LHCN-M2 (cell line): ENCODE results near the gene SLC6A16. TPM values are rescaled to one million over a fixed set of nuclear protein-coding genes. Genes with fewer than 3 reads are reported as not detected.
"Not testable (repeated sequence)": the region's sequence is repeated elsewhere in the genome, so short reads cannot be mapped to it uniquely, and the experiment has no call there.

ENCODE experiments used
- DNase-seq: peaks from one replicate; pipeline ENCODE4 v3.0.0-alpha.2; 2012; ENCODE audit warnings: low read depth
- total RNA-seq: library from RNA; depleted of rRNA; stranded (reverse); fragments of >200 nt; gene quantifications from 2 replicates; pipeline ENCODE4 v1.2.3, GENCODE V29; 2014

Gene SLC6A16
- total RNA-seq, 1 experiment from 2014 or later, result 0.11 TPM

DNA sequence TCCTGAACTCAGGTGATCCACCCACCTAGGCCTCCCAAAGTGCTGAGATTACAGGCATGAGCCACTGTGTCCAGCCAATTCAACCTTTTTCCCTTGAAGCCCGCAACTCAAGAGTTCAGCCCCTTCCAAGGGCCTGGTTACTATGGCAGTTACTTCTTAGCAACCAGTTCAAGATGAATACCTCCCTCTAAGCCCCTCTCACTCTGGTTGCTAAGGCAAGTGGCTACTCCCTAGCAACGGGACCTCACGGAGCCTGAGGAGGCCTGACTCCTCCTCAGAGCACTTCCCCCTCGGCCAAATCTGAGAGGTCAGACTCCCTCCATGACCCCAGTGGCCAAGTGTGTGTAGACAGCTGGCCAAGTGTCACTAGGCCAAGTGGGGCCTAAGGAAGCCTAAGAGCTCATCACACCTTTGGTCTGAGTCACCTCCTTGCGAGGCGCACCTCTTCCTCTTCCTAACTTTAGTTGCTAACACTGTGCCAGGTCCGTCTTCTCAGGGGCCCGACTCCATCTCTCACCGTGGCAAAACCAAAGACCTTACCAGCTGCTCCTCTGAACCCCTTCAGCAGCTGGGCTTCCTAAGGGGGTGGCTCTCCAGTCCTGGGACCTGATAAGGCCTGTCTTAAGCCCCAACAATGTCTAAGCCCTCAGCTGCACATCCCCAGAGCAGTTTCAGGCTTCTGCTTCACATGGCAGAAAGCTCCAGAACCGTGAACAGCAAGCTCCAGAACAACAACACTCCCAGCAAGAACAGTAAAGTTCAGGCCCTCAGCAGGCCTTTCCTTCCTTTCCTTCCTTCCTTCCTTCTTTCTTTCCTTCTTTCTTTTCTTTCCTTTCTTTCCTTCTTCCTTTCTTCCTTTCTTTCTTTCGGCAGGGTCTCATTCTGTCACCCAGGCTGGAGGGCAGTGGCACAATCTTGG is 19.8 kb upstream of the SLC6A16 start:
- DNase-seq, result no peak

DNA sequence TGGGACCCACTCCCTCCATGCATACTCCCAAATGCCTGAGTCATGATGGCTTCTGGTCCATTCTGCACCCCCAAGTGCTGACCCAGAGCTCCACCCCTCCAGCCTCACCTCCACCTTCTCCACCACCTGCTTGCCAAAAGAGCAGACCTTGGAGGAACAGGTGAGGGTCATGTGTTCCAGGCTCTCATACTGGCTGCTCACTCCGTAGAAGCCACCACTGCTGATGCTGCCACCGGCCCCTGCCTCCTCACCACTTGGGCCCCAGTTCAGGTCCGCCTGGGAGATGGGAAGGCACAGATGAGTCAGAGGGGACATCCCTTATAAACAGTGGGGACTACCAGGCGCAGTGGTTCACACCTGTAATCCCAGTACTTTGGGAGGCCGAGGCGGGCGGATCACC is 18.1 kb upstream of the SLC6A16 start:
- no peak for DNase-seq

DNA sequence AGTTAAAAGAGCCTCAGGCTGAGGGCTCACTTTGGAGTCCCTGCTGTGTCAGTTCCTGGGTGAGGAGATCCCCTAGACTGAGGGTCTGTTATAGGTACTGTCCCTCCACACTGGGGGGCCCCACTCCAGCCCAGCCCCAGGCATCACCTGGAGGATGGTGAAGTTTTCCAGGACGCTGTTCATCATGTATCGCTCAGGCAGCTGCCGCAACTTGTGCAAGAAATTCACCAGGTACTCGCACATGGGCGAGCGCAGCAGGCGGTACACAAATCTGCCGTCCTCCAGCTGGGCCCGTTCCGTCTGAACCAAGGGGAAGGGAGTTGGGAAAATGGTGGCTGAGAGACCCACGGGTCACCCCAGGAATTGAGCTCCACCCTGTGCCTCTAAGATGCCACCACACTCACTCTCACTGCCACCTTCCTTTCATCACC is 17.3 kb upstream of the SLC6A16 start:
- no peak for DNase-seq

DNA sequence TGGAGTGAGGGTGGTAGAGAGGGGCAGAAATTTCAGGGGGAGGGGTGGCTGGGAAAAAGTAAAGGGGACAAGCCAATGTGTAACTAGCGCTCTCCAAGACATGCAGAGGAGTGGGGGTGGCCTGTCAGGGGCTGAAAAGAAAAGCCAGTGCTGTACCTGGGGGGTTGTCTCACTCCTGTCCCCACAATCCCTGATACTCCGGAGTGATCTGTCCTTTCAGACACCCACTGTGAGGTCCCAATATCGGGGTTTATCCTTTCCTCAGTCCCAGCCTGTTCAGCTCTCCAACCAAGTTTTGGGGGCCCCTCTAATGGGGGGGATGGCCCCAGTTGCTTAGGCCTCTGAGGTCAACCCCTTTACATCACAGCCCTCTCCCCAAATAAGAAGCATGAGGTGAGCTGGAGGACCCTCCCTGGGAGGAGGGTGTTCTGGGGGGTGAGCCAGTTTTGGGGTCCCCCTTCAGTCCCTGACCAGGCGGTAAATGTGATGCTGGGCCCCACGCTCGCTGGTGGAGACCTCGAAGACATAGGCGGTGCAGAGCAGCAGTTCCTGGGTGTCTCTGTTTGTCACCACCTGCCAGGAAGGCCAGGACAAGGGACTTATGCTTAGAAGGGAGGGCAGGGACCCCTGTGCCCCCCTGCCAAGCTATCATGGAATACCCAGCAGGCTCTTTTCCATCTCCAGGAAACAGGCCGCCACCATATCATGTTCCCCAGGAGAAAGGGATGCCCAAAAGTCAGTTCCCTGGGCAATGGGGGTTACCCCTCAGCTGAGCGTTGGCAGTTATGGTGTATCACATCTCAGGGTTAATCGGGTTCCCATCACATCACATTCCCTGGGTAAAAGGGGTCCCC is 16.1 kb upstream of the SLC6A16 start:
- DNase-seq, result no peak

DNA sequence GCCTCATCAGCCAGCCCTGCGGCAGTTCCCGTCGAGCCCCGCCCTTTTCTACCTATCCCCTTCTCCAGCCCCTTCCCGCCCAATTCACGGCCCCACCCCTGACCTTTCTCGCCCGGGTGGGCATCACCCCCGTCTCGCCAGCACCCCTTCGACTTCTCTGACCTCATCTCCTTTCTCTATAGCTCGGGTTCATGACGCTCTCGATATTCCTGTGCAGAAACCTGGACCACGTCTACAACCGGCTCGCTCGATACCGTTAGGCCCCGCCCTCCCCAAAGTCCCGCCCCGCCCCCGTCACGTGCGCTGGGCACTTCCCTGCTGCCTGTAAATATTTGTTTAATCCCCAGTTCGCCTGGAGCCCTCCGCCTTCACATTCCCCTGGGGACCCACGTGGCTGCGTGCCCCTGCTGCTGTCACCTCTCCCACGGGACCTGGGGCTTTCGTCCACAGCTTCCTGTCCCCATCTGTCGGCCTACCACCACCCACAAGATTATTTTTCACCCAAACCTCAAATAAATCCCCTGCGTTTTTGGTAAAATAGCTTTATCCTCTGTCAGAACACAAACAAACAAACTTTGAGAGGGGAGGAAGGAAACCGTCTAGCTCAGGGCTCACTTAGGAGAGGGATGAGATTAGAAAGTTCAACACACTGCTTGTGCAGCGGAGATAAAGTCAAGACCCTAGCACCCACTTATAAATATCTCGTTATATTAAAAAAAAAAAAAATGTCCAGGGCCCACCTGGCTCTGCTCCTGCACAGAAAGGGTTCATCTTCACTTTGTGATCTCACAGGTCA is 15.3 kb upstream of the SLC6A16 start:
- no peak for DNase-seq

DNA sequence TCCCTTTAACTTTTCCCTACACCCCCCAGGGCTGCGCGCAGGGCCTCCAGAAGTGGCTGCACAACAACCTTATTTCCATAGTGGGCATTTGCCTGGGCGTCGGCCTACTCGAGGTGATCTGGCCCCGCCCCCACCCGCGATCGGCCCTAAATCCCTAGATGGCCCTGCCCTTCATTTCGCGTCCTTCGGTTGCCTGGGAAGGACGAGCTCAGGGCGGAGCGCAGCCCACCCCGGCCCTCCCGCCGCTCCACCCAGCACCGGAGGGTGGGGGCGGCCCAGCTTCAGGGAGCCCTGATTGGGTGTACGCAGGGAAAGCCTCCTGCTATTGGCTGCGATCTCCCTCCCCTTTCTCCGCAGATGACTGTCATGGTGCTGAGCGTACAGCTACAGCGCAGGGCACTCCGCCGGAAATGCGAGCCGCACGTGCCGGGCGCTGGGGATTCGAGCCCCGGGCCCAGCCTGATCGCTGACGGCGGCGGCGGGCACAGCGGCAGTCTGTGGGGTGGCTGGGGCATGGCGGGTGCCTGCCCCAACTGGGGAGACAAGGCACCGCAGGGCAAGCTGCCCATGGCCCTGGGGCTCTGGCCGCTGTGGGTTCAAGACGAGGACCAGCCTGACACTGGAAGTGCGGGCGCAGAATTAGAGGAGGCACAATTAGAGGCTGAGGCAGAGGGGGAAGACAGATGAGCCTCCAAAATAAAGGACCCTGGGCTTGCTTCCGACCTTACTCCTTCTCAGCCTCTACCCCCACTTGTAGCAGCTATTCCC is 14.5 kb upstream of the SLC6A16 start:
- no peak for DNase-seq

DNA sequence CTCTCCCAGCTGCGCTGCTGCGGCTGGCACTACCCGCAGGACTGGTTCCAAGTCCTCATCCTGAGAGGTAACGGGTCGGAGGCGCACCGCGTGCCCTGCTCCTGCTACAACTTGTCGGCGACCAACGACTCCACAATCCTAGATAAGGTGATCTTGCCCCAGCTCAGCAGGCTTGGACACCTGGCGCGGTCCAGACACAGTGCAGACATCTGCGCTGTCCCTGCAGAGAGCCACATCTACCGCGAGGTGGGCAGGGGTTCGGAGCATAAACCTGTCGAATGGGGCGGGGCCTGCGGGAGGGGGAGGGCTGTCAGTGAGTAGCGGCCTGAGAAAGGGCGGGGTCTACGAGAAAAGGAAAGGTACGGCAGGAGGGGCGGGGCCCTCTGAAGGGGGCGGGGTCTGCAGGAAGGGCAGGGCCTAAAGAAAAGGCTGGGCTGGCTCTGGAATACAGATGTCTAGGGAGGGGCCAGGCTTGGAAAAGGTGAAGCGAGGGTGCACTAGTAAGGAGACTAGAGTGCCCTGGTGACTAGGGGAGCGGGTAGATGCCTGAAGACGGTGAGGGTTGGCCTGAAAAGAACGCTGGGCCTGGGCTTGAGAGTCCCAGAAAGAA is 13.8 kb upstream of the SLC6A16 start:
- no peak for DNase-seq

DNA sequence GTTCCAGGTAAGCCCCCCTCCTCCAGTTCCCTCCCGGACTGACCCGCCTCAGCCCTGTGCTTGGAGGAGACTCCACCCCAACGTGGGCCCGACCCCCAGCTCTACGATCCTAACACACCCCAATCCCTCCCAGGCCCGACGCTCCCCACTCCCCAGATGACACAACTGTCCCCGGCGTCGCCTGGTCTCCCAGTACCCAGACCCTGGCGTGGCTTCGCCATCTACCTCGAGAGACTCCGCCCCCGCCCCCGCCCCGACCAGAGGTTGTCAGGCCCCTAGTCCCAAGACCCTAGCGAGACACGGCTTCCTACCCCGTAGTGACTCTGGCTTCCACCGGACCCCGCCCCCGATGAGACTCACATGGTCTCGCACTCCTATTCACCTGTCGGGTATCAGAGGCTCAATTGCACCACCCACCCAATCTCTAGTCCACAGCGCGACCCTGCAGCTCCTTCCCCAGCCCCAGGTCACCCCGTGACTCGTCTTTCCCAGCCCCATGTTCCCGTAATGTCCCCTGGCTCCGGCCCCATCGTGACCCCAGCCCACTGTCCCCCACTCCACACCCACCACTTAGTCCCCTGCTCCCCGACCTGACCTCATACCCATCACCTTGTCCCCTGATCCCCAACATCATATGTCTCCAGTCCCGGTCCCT is 13.2 kb upstream of the SLC6A16 start:
- DNase-seq, result no peak

DNA sequence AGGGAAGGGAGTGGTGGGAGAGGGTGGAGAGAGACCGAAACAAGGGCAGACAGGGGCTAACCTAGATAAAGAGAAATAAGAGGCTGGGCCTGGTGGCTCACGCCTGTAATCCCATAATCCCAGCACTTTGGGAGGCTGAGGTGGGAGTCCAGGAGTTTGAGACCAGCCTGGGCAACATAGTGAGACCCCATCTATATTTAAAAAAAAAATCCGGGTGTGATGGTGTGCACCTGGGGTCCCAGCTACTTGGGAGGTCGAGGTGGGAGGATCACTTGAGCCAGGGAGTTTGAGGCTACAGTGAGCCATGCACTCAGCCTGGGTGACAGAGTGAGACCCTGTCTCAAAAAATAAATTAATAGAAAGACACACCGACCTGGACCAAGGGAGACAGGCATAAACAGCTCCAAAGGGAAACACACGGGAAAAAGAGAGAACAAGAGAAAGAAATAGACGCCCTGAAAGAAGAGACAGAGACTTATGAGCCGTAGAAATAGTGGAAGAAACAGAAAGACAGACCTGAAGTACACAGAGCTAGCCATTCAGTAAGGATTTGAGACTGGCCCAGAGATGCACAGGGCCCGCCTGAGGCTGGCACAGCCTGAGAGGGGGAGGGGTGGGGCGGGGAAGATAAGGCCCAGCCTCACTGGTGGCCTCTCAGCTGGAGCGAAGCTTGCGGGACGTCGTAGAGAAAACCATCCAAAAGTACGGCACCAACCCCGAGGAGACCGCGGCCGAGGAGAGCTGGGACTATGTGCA is 12.5 kb upstream of the SLC6A16 start:
- DNase-seq, result no peak

DNA sequence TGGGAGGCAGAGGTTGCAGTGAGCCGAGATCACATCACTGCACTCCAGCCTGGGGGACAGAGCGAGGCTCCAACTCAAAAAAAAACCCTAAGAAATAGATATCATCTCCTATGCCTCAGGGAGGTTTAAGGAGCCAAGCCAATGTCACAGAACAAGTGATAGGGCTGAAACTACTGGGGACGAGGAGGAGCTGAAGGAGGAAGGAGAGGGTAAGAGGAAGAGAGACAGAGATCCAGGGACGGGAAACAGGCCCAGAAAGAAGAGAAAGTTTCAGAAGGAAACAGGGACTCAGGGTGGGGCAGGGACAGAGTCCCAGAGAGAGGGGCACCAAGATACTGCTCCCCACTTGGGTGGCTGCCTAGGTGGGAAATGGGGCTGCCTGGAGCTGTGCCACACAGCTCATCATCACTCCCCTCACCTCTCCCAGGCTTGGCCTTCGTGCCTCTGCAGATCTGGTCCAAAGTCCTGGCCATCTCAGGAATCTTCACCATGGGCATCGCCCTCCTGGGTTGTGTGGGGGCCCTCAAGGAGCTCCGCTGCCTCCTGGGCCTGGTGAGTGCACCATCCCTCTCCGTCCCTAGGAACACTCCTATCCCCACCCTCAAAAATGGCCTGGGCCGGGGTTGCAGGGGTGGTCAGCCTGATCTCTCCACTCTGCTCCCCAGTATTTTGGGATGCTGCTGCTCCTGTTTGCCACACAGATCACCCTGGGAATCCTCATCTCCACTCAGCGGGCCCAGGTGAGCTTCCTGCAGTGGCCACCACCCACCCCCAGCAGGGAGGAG is 11.7 kb upstream of the SLC6A16 start:
- DNase-seq, result no peak

DNA sequence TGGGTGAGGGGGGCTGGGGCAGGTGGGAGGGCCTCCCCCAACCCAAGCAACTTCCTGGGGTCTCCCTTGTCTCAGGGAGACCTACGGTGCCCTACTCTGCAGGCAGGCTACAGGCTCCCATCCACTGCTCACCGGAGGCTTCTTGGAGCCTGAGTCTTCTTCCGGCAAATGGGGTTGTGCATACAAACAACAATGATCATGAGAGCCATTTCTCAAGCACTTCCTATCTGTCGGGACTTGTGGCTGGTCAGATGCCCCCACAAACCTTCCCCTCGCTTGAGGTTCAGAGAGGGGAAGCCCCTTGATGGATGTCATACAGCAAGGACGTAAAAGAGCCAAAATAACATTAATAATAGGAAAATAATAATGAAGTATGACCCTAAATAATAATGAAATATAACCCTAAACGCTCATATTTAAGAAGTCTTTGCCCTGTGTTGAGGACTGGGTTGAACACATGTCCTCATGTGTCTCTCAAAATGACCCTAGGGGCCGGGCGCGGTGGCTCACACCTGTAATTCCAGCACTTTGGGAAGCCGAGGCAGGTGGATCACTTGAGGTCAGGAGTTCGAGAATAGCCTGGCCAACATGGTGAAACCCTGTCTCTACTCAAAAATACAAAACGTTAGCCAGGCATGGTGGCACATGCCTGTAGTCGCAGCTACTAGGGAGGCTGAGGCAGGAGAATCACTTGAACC is 10.9 kb upstream of the SLC6A16 start:
- DNase-seq, result no peak

DNA sequence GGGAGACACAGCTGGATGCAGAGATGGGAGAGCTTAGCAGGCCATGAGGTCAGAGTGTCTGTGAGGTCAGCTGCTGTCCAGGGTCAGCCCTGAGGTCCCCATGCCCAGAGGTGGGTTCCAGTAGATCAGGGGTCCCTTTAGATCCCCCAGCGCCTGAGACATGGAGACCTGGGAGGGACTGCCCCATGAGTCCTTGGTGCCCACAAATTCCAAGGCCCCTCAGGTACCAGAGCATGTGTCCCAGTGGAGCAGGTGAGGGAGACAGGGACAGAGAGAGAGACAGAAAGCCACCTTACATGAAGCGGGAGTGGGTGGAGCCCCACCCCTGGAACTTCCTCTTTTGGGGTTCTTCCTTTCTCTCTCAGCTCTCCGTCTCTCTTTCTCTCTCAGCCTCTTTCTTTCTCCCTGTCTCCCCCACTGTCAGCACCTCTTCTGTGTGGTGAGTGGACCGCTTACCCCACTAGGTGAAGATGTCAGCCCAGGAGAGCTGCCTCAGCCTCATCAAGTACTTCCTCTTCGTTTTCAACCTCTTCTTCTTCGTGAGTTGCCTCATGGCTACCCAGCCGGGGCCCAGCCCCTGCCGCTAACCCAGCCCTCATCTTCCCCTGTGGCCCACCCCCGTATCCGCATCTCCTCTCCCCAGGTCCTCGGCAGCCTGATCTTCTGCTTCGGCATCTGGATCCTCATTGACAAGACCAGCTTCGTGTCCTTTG is 10.2 kb upstream of the SLC6A16 start, which contains the start of gene CD37:
TSS of gene CD37 (plus strand) at position 336 of the 713 bp plus-strand sequence. CDS start at position 471, 135 bp downstream.
- DNase-seq, result no peak

DNA sequence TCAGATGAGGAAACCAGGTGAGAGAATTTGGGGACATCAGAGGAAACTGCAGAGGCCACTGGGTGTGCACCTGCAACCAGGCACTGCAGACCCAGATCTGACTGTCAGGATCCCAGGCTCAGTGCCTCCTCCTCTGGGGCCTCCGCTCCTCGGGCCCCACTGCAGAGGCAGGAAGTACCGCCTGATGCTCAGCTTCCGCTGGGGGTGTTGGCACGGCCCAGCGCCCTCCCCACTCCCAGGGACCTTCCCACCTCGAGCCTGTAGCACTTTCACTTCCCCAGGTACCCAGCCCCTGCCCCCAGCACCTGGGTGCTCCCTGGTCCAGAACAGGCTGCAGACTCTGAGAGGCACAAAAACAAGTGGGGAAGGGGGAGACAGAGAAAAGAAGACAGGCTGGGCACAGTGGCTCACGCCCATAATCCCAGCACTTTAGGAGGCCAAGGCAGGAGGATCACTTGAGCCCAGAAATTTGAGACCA is 8.9 kb upstream of the SLC6A16 start:
- no peak for DNase-seq

DNA sequence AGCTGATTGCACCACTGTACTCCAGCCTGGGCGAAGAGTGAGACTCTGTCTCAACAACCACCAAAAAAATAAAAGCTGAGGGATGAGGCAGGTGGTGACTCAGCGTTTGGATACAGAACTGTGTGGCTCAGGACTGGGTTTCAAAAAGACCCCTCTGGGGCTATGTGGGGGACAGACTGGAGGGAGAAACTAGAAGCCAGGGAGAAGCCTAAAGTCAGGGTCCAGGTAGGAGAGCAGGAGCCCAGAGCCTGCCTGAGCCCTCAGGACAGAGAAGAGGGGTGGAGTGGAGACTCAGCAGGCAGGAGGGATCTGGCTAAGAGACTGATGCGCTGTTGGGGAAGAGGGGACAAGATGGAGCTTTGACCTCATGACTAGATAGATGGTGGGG is 8.4 kb upstream of the SLC6A16 start:
- no peak for DNase-seq

DNA sequence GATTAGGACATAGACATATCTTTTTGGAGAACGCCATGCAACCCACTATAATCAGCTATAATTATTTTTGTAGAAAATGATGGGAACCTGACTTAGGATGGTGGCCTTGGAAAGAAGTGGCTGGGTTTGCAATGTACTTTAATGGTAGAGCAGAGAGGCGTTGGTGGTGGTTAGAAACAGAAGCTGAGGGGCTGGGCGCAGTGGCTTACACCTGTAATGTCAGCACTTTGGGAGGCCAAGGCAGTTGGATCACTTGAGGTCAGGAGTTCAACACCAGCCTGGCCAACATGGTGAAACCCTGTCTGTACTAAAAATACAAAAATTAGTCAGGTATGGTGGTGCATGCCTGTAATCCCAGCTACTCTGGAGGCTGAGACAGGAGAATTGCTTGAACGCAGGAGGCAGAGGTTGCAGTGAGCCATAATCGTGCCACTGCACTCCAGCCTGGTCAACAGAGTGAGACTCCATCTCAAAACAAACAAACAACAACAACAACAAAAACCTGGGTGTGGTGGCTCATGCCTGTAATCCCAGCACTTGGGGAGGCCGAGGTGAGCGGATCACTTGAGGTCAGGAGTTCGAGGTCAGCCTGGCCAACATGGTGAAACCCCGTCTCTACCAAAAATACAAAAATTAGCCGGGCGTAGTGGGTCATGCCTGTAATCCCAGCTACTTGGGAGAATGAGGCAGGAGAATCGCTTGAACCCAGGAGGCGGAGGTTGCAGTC is 7.9 kb upstream of the SLC6A16 start:
- DNase-seq, result not testable (repeated sequence)

DNA sequence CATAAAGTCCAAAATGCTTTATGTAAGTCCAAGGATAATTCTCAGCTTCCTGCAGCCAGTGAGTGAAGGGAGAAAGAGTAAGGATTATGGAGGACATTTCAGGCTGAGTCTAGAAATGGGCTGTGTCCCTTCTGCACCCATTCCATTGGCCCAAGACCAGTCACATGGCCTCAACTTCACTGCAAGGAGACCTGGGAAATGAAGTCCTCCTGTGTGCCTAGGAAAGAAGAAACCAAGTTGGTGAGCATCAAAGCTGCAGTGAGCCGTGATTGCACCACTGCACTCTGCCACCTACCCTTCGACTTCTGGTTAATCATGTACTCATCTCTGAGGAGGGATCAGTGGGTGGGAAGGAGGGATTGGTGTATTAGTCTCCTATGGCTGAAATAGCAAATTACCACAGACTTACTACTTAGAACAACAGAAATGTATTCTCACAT is 6.6 kb upstream of the SLC6A16 start:
- DNase-seq, result peak; percentile 57
